HepG2 (cell line): ENCODE results near the gene CABLES1. TPM values are rescaled to one million over a fixed set of nuclear protein-coding genes. Genes with fewer than 3 reads are reported as not detected.

Experiments used
- ATF5 ChIP-seq: sonication (generic); formaldehyde crosslinking; IDR thresholded peaks from 2 replicates; pipeline ENCODE4 v1.4.0; 2020; ENCODE audit warnings: mild to moderate bottlenecking, low read depth, missing genetic modification reagents
- BCL3 ChIP-seq: sonication (generic); formaldehyde crosslinking; IDR thresholded peaks from 2 replicates; pipeline ENCODE4 v1.5.1; 2020; ENCODE audit warnings: mild to moderate bottlenecking, missing genetic modification reagents, moderate library complexity
- CEBPG ChIP-seq: IDR thresholded peaks from 2 replicates; pipeline ENCODE4 v1.6.1; 2016
- LRRFIP1 ChIP-seq: sonication (generic); formaldehyde crosslinking; conservative IDR thresholded peaks from 2 replicates; pipeline ENCODE4 v1.4.0; 2020; ENCODE audit warnings: missing genetic modification reagents
- MED8 ChIP-seq: sonication (generic); formaldehyde crosslinking; IDR thresholded peaks from 2 replicates; pipeline ENCODE4 v1.8.1; 2023; ENCODE audit warnings: mild to moderate bottlenecking, missing genetic modification reagents; ENCODE audit not compliant: insufficient replicate concordance
- MNT ChIP-seq: fragments of 450-650 bp; IDR thresholded peaks from 2 replicates; pipeline ENCODE4 v1.6.1; 2016
- PREB ChIP-seq: sonication (generic); formaldehyde crosslinking; IDR thresholded peaks from 2 replicates; pipeline ENCODE4 v1.4.0; 2020; ENCODE audit warnings: missing genetic modification reagents
- SIN3A ChIP-seq: IDR thresholded peaks from 2 replicates; pipeline ENCODE4 v1.6.1; 2011; ENCODE audit warnings: low read depth, mild to moderate bottlenecking, control low read depth, low read length, borderline replicate concordance
- SOX6 ChIP-seq, 2 experiments: fragments of 450-650 bp in 1 of 2; sonication (generic) in 1 of 2; formaldehyde crosslinking in 1 of 2; IDR thresholded peaks; 2 replicates each; pipeline versions ENCODE4 v1.4.0 to v1.6.1; 2017 to 2020; ENCODE audit warnings: antibody characterized with exemption in 1 of 2, mild to moderate bottlenecking in 1 of 2, missing genetic modification reagents in 1 of 2
- TEF ChIP-seq: sonication (generic); formaldehyde crosslinking; IDR thresholded peaks from 2 replicates; pipeline ENCODE4 v1.5.0; 2020; ENCODE audit warnings: missing genetic modification reagents
- ZNF564 ChIP-seq: sonication (generic); formaldehyde crosslinking; IDR thresholded peaks from 2 replicates; pipeline ENCODE4 v1.8.1; 2023; ENCODE audit warnings: mild to moderate bottlenecking, missing genetic modification reagents
- ZNF878 ChIP-seq: sonication (generic); formaldehyde crosslinking; IDR thresholded peaks from 2 replicates; pipeline ENCODE4 v1.8.1; 2023; ENCODE audit warnings: mild to moderate bottlenecking, missing genetic modification reagents, moderate library complexity
- polyA plus RNA-seq, 8 experiments: library from polyadenylated mRNA; depleted of rRNA in 3 of 8; stranded (reverse) in 7 of 8; unstranded in 1 of 8; fragments of >200 nt; fragmentation: Illumina TruSeq in 4 of 8; extraction: Trizol in 4 of 8; gene quantifications; 2 replicates each; pipeline versions ENCODE4 v1.2.1 to v1.2.3, GENCODE V29; 2011 to 2016; ENCODE audit warnings: low read depth in 4 of 8, missing spikeins in 1 of 8, mixed read lengths in 1 of 8; ENCODE audit not compliant: insufficient read depth in 1 of 8
- total RNA-seq, 5 experiments: library from RNA; depleted of rRNA; stranded (reverse); fragments of >200 nt; fragmentation: Illumina TruSeq; extraction: Trizol; gene quantifications; 2 replicates each; pipeline ENCODE4 v1.2.3, GENCODE V29; 2016; ENCODE audit warnings: low read depth in 1 of 5

Gene CABLES1
- total and polyA plus RNA-seq, 2 of the 13 experiments (the other 11 are each of a cell fraction or from before 2014, with no cell fraction given) = 14.7 to 25.8 TPM

- TF ChIP-seq LRRFIP1 (CRISPR knock-in tag) (no peak), ZNF878 (CRISPR knock-in tag) (peak; percentile 87), PREB (CRISPR knock-in tag) (no peak), MED8 (no peak), SOX6 (IDR thresholded peaks at IDR 0.05) (no peak), SOX6 (CRISPR knock-in tag; IDR thresholded peaks at IDR 0.05) (peak; percentile 81), TEF (peak; percentile 81; the same call in 1 of the 2 replicates), ATF5 (0 out of 2 replicates have a peak, but pooled peaks have one; percentile 24), BCL3 (CRISPR knock-in tag) (peak; percentile 88; the same call in 1 of the 2 replicates), MNT (peak; percentile 82), CEBPG (CRISPR knock-in tag) (peak; percentile 48), SIN3A (peak; percentile 89), ZNF564 (CRISPR knock-in tag) (no peak)
Observed at GRCh38 chr18:23141104-23141999, 6.1 kb downstream of the CABLES1 start (continued).
